ENCODE measurements around the gene SOAT2.

SOAT2 gene

GRCh38 chr12:53065470-53065869, 37.8 kb upstream of the SOAT2 start:
- Histone ChIP-seq H3K4me3 (ENCODE audit: low read length) (no peak overlapping the region), H4K20me1 (ENCODE audit: insufficient read depth, low read length) (no peaks in the 10 kb centered on the region), H3K9ac (ENCODE audit: low read length) (no peak overlapping the region), H3K4me2 (ENCODE audit: low read depth, low read length) (no peak overlapping the region), H3K9me3 (replicated peaks; ENCODE audit: insufficient read depth, low read length) (no peaks in the 10 kb centered on the region), H3K9me2 (replicated peaks; ENCODE audit: insufficient read depth, low read length) (no peaks in the 10 kb centered on the region), H3K4me1 (ENCODE audit: low read length) (no peaks in the 10 kb centered on the region), H3K27ac (ENCODE audit: low read length) (no peak overlapping the region), H3F3A (ENCODE audit: insufficient read depth, low read length) (no peaks in the 10 kb centered on the region), H3K27me3 (replicated peaks; ENCODE audit: insufficient read depth, low read length) (peaks cover 9% of the 10 kb centered on the region; the same call in 1 of the 2 replicates), H2AFZ (ENCODE audit: low read length) (no peak overlapping the region), H3K36me3 (replicated peaks; ENCODE audit: insufficient read depth, low read length) (no peaks in the 10 kb centered on the region), H3K79me2 (ENCODE audit: low read length) (no peaks in the 10 kb centered on the region)
- no peak for DNase-seq
- TF ChIP-seq EZH2 (optimal IDR thresholded peaks at IDR 0.05; ENCODE audit: low read depth, low read length) = no peak
- no peak for TF ChIP-seq CTCF (IDR thresholded peaks at IDR 0.05; ENCODE audit: low read length)
- no peak for TF ChIP-seq EZH2phosphoT487 (IDR thresholded peaks at IDR 0.05; ENCODE audit: low read length)

DNA sequence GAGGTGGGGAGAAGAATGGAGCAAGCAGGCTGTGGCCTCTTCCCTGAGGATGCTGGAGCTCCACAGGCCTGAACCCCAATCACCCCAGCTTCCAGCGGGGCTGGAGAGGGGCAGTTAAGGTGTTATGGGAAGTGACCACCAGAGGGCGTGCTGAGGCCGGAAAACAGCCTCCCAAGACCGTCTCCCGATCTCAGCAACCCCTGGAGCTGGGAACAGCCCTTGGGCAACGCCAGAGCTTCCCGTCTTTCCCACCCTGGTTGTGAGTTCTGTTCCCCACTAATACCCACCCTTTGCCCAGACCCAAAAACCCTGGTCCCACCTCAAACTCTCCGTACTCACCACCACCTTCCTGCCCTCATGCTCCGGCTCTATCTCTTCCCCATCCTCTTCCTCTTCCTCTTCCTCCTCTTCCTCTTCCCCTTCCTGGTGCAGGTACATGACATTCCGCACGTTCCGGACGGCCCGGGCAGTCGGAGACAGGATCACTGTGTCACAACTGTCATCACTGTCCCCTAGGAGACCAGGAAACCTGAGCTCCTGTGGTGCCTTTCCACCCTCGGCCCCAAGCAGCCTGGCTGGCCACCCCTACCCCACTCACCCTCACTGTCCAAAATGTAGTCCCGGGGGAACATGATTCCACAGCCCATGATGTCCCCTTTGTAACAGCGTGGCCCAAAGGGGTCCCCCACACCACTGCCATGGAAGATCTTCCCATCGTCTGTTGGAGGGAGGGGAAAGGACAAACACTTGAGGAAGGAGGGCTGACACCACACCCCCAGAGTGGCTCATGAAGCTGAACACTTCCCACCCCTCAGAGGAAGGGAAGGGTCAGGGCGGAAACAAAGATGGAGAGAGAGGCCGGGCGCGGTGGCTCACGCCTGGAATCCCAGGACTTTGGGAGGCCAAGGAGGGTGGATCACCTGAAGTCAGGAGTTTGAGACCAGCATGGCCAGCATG, 37.0 kb upstream of the SOAT2 start:
- H3K9me3 ChIP-seq (replicated peaks; ENCODE audit: insufficient read depth, low read length) = no peaks in the 10 kb centered on the region
- H3K79me2 ChIP-seq (ENCODE audit: low read length) = peaks cover 5% of the 10 kb centered on the region; the same call in 1 of the 2 replicates
- no peaks in the 10 kb centered on the region for H3F3A ChIP-seq (ENCODE audit: insufficient read depth, low read length)
- H3K9me2 ChIP-seq (replicated peaks; ENCODE audit: insufficient read depth, low read length) = no peaks in the 10 kb centered on the region
- H3K27me3 ChIP-seq (replicated peaks; ENCODE audit: insufficient read depth, low read length) = 0 out of 2 replicates have a peak, but pooled peaks cover under 1% of the 10 kb centered on the region
- peak; percentile 42 for DNase-seq
- no peaks in the 10 kb centered on the region for H4K20me1 ChIP-seq (ENCODE audit: insufficient read depth, low read length)
- no peak overlapping the region for H2AFZ ChIP-seq (ENCODE audit: low read length)
- no peak overlapping the region for H3K4me2 ChIP-seq (ENCODE audit: low read depth, low read length)
- no peak overlapping the region for H3K9ac ChIP-seq (ENCODE audit: low read length)
- no peak overlapping the region for H3K27ac ChIP-seq (ENCODE audit: low read length)
- H3K4me3 ChIP-seq (ENCODE audit: low read length) = no peak overlapping the region
- peak; percentile 83 for TF ChIP-seq CTCF (IDR thresholded peaks at IDR 0.05; ENCODE audit: low read length)
- no peak for TF ChIP-seq EZH2 (optimal IDR thresholded peaks at IDR 0.05; ENCODE audit: low read depth, low read length)
- no peaks in the 10 kb centered on the region for H3K36me3 ChIP-seq (replicated peaks; ENCODE audit: insufficient read depth, low read length)
- H3K4me1 ChIP-seq (ENCODE audit: low read length) = no peaks in the 10 kb centered on the region

DNA sequence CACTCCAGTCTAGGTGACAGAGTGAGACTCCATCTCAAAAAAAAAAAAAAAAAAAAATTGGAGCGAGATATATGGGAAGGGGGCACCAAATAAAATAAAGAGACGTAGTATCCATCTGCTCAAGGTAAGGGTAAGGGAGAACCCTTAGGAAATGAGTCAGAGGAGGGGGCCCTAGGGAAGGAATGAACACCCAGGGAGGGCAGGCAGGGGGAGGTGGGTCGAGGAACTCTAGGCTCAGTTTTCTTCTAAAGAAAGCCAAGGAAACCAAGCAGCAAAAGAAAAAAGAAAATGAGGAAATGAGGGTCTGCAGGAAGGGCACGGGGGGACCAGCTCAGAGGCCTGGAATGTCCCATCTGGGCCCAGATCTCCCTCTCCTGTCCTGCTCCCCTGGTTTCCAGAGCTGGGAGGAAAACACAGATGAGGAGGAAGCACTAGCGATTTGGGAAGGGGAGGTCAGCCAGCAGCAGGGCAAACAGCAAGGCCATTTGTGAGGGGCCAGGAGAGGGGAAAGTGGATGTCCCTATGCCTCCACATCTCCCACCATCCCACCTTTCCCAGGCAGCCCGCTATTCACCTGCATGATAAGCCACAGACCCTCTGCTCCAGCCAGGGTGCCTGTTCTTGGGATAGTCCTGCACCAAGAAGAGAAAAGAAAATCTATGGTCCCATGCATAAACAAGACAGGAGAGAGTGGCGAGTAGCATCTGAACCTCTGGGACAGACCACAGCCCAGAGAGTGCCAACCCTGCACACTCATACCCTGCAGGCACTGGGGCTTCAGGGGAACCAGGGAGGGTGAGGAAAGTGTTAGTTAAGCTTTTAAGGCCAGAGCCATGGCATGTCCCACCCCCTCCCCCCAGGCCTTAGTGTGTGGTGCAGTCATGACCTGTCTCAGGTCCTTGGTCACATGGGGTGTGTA, 36.0 kb upstream of the SOAT2 start:
- no peak overlapping the region for H3K9ac ChIP-seq (ENCODE audit: low read length)
- no peak overlapping the region for H3K4me3 ChIP-seq (ENCODE audit: low read length)
- no peak for DNase-seq
- H3K27ac ChIP-seq (ENCODE audit: low read length) = no peak overlapping the region
- no peak overlapping the region for H2AFZ ChIP-seq (ENCODE audit: low read length)
- TF ChIP-seq CTCF (IDR thresholded peaks at IDR 0.05; ENCODE audit: low read length) (no peak), EZH2 (optimal IDR thresholded peaks at IDR 0.05; ENCODE audit: low read depth, low read length) (no peak), EZH2phosphoT487 (IDR thresholded peaks at IDR 0.05; ENCODE audit: low read length) (no peak)
- no peaks in the 10 kb centered on the region for H3K36me3 ChIP-seq (replicated peaks; ENCODE audit: insufficient read depth, low read length)
- H4K20me1 ChIP-seq (ENCODE audit: insufficient read depth, low read length) = no peaks in the 10 kb centered on the region
- H3K9me2 ChIP-seq (replicated peaks; ENCODE audit: insufficient read depth, low read length) = no peaks in the 10 kb centered on the region
- H3K27me3 ChIP-seq (replicated peaks; ENCODE audit: insufficient read depth, low read length) = no peaks in the 10 kb centered on the region
- H3K79me2 ChIP-seq (ENCODE audit: low read length) = peaks cover 5% of the 10 kb centered on the region; the same call in 1 of the 2 replicates
- H3K4me1 ChIP-seq (ENCODE audit: low read length) = no peaks in the 10 kb centered on the region
- H3K9me3 ChIP-seq (replicated peaks; ENCODE audit: insufficient read depth, low read length) = no peaks in the 10 kb centered on the region
- H3F3A ChIP-seq (ENCODE audit: insufficient read depth, low read length) = no peaks in the 10 kb centered on the region
- H3K4me2 ChIP-seq (ENCODE audit: low read depth, low read length) = no peak overlapping the region
